PFSK-1 (cell line): ENCODE results near the gene ST6GALNAC1.

Experiments used
- FOXP2 ChIP-seq: optimal IDR thresholded peaks from 2 replicates; pipeline ENCODE3; 2011; ENCODE audit warnings: borderline replicate concordance, control low read depth, inconsistent platforms; ENCODE audit not compliant: insufficient read depth; ENCODE audit errors: extremely low read length, extremely low read depth
- POLR2AphosphoS5 ChIP-seq: IDR thresholded peaks from 2 replicates; pipeline ENCODE4 v1.6.1; 2012; ENCODE audit warnings: low read depth, mild to moderate bottlenecking, control low read depth, low read length, moderate library complexity
- REST ChIP-seq, 2 experiments: IDR thresholded peaks; 2 replicates each; pipeline versions ENCODE4 v1.6.1 to v1.8.0; 2011 to 2012; ENCODE audit warnings: low read depth in 2 of 2, low read length in 2 of 2, control low read depth in 1 of 2, inconsistent platforms in 1 of 2, mild to moderate bottlenecking in 1 of 2, moderate library complexity in 1 of 2; ENCODE audit not compliant: insufficient read depth in 1 of 2
- TAF1 ChIP-seq: IDR thresholded peaks from 2 replicates; pipeline ENCODE4 v1.6.1; 2012; ENCODE audit warnings: low read length, control low read depth, borderline replicate concordance; ENCODE audit not compliant: insufficient read depth

- TF ChIP-seq REST (IDR thresholded peaks at IDR 0.05; ENCODE audit: insufficient read depth in 1 of 2, low read depth in 2 of 2, low read length in 2 of 2), result no peak
- no peak for TF ChIP-seq TAF1
- TF ChIP-seq POLR2AphosphoS5, result no peak
- TF ChIP-seq FOXP2, result no peak
Observed at GRCh38 chr17:76672270-76672851, 28.8 kb upstream of the ST6GALNAC1 start.
